Superior temporal gyrus (tissue), 1 donor: Measurements from ENCODE around the gene TEDC1.

Source experiments
- DNase-seq: peaks from one replicate; pipeline ENCODE4 v3.0.0-alpha.2; 2016; ENCODE audit errors: extremely low spot score

Gene TEDC1

DNA sequence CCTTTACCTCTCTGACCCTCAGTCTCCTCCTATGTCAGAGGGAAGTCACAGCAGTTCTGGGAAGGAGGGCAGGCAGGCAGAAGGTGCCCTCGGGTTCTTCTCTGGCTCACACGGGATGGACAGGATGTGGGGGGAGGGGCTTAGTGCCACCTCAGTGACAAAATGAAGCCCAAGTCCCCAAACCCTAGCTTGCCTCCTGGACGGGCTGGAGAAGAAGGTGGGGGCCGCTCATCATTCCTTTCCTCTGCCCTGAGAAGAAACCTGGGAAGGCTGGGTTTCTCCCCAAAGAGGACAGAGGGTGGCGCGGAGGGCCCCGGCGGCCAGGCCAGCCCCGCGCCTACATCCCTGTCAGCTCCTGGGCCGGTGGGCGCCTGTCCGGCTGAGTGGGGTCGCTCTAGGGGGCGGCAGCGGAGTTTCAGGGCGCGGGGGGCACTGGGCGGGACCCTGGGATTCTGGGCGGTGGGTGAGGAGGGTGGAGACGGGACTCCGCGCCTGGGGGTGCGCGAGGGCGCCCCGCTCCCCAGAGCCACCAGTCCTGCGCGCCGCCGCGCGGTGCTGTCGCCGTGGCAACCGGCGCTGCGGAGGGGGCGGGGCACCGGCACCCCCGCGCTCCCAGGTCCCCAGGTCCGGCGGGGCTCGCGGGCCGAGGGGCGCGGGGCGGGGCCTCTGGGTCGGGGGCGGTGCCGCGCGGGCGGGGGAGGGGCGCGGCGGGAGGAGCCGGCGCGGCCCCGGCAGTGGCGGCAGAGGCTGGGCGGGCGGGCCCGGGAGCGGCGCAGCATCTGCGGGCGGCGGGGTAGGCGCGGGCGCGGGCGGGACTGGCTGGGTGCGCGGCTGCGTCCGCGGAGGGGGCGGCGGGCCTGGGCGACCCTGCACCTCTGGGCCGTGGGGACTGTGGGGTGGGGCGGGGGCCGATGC, 35.1 kb downstream of the TEDC1 start, which contains the start of gene TMEM121:
TSS of gene TMEM121 (plus strand) at position 723 of the 915 bp plus-strand sequence. CDS start 2,252 bp downstream, outside the sequence.
- no peak for DNase-seq

DNA sequence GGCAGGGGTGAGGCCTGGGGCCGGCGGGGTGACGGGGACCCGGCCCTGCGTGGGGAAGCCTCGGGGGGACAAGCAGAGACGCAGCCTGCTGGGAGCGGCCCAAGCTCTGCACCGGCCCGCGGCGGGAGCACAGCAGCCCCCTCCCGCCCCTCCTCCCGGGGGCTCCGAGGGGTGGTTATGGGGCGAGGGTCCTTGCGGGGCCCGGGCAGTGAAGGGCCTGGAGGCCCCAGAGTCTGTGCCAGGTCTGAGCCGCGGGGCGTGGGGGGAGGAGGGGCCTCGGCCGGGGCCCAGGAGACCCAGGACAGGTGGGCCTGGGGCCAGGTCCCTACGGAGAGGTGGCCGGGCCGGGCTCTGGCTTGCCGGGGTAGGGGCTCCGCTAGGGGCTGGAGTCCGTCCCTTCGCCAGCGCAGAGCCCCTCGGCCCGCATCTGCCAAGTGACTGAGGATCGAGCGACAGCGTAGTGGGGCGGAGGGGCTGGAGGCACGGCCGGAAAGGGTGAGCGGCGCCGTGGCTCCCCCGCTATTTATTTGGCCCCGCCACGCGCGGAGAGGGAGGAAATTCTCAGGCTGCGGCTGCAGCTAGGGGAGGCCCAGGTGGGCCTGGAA, 35.8 kb downstream of the TEDC1 start:
- DNase-seq, result no peak

DNA sequence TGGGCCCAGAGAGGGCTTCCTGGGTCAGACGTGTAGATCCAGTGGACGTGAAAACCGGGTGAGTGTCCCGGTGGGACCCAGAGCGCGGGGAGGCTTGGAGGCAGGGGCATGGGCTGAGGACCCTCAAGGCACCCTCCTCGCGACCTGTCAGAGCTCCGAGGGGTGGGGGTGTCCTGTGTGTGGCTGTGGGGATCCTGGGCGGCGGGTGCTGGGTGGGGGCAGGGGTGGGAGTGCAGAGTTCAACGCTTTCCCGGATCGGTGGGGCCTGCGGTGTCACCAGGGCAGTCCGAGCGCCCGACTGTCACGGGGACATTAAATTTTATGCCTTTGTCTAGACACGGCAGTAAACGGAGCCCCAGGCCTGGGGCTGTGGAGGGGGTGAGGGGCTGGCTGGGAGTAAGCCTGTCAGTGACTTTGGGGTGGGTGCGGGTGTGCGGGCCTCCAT, 36.4 kb downstream of the TEDC1 start:
- no peak for DNase-seq

DNA sequence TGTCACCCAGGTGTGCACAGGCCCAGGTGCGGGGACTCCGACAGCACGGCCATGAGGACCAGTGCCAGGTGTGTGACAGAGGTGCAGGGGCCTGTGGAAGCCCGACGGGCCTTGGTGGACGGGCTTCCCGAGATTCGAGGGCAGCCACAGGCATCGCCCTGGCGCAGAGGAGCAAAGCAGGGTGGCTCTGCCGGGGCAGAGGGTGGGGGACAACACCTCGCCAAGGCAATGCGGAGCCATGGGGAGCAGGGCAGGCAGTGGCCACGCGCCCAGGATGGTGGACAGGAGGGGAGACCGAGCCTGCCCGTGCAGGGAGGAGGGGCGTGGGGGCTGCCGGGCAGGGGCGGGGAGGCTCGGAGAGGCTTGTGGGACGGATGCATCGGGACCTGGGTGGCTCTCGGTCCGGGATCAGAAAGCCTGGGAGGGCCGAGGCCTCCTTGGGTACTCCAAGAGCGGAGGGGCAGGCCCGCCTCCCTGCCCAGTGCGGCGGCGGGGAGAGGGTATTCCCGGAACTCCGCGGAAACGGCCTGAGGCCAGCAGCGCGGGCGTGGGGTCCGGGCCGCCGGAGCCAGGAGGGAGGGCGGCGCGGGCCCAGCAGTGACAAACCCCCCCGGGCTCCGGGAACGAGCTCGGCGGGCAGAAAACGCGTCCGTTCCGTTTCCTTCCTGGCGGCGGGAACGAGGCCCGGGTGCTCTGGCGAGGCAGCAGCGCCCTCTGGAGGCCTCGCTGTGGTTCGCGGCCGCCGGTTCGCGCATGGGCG, 37.0 kb downstream of the TEDC1 start:
- peak; percentile 82 for DNase-seq

DNA sequence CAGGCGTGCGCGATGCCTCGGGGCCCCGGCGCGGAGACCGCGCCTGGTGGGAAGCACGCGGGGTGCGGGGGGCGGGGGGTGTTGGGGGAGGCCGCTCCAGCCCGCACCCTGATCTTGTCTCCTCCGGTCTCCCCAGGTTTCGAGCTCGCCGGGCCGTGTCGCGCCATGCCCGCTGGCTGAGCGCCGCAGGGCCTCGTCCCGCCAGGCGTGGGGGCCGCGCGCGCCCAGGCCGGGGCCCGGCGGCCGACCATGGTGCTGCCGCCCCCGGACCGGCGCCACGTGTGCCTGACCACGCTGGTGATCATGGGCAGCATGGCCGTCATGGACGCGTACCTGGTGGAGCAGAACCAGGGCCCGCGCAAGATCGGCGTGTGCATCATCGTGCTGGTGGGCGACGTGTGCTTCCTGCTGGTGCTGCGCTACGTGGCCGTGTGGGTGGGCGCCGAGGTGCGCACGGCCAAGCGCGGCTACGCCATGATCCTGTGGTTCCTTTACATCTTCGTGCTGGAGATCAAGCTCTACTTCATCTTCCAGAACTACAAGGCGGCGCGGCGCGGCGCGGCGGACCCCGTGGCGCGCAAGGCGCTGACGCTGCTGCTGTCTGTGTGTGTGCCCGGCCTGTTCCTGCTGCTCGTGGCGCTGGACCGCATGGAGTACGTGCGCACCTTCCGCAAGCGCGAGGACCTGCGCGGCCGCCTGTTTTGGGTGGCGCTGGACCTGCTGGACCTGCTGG, 37.7 kb downstream of the TEDC1 start:
- no peak for DNase-seq

DNA sequence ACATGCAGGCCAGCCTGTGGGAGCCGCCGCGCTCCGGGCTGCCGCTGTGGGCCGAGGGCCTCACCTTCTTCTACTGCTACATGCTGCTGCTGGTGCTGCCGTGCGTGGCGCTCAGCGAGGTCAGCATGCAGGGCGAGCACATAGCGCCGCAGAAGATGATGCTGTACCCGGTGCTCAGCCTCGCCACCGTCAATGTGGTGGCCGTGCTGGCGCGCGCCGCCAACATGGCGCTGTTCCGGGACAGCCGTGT, 38.2 kb downstream of the TEDC1 start:
- DNase-seq, result no peak

DNA sequence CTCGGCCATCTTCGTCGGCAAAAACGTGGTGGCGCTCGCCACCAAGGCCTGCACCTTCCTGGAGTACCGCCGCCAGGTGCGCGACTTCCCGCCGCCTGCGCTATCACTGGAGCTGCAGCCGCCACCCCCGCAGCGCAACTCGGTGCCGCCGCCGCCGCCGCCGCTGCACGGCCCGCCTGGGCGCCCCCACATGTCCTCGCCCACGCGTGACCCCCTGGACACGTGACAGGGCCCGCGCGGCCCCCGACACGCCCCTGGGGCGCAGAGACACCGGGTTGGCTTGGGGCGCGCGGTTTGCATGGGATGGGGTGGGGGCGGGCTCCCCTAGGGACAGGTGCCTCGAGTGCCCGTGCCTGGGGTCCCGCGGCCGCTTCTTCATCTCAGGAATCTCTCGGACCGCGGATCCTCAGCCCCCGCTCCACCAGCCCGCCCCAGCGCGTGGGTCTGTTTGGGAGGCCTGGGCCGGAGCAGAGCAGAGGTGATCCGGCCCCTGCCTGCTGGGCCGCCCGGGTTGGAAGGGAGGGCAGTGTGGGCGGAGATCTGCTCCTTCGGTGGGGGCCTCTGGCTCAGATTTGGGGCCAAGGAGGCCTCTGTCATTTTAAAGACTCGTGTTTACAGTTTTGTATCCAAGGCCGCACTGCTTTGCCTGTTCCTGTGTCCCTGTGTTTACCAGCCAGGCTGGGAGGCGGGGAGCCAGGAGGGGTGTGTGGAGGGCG, 38.7 kb downstream of the TEDC1 start:
- DNase-seq, result no peak

DNA sequence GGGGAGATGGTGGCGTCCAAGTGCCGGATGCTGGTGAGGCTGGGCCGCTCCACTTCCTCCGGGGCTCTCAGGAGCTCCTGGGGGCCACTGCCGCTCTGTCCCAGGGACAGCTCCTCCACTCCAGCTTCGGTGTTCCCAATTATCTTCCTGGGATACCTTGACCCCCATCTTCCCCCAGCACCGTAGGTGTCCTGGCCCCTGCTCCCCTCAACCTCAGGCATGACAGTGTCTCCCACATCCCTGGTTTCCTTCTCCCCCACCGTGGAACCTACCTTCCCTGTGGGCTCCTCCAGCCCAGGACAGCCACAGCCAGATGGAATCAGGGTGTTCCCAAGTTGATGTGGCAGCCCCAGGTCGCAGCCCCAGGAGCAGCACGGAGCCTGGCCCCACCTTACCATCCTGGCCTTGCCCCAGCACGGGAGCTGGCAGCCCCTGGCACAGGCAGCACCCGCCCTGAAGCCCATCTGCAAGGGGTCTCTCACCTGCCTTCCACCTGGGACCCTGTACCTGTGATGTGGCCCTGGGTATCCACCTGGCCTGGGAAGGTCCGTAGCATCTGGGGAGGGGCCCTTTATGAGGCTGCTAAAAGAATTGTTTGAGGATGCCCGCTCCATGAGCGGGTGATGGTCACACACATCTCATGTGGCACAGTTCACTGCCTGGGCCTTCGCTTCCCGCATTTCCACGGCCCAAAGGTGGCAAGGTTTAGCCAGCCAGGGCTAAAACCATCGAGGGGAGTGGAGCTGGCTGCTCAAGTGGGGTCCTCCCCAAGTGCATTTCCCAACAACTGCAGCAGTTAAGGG, 39.4 kb downstream of the TEDC1 start:
- no peak for DNase-seq

DNA sequence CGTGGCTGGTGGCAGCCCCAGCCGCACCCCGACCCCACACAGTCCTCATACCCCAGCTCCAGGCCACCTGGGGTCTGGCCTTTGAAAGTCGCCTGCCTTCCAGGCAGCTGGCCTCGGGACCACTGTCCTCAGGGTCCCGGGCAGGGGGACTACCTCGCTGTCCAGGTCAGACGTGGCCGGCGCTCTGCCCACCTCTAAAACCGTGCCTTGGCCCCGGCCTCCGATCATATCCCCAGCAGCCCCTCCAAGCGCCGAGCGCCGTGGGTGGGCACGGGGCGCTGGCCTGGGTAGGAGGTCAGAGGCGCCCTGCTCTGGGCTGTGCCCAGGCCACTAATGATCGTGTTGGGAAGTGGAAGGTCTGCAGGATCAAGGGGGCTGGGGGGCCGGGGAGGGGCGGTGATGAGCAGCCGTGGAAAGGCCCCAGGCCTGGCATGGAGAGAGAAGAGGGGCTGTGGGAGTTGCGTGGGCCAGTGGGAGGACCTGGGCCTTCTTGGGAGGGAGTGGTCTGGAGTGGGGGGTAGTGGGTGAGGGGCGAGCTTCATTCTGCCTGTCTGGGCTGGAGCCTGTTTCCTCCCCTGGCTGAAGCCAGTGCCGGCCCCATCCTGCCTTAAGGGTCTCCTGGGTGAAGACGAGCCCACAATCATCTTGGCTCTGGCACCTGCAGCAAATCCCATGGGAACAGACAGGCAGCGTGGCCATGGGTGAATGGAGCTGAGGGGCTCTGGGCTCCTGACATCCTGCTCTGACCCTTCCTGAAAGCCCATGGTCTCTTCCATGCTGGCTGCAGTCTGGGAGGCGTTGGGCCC, 40.2 kb downstream of the TEDC1 start:
- no peak for DNase-seq

DNA sequence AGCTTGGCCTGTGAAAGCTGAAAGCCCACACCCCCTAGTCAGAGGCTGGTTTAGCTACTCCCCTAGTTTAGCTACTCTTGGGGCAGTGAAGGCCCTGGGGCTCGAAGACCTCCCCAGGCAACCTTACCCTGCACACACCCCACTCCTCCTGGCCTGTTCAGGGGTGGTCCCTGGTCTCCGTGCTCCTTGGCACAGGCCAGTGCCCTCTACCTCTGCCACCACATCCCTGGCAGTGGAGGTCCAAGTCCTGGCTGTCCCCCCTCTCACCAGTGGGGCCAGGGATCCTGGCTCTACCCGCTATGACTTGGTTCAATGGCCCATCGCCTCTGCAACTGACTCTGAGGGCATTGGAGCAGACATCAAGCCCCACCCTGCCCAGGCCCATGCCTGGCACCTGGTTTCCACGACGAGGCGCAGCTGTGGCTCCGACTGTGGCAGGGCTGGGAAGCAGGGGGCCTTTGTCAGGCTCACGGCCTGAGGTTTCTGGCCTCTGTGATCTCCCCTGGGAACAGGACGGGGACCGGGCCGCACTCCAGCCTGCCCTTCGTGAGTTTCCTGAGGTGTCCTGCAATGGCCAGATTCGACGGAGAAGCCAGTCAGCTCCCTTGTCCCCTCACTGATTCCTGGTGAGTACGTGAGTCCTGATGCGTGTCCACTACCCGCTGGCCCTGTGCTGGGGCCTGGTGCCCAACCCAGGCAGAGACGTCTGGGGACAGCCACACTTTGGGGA, 41.0 kb downstream of the TEDC1 start:
- DNase-seq, result no peak

DNA sequence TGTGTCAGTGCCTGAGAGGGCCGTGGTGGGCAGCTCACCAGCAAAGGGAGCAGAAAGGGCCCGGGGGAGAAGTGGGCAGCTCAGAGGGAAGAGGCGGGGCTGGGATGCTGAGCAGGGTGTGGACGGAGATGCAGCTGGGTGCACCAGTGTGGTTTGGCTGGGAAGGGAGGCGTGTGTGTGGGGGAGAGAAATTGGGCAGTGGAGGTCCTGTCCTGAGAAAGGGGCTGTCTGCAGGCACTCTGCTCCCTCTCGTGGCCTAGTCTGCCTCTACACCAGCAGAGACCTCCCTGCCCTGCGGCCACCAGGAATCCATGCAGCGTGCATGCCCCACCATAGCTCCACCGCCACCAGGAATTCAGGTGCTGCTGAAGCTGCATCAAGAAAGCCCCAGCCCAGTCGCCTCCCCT, 41.7 kb downstream of the TEDC1 start:
- no peak for DNase-seq

DNA sequence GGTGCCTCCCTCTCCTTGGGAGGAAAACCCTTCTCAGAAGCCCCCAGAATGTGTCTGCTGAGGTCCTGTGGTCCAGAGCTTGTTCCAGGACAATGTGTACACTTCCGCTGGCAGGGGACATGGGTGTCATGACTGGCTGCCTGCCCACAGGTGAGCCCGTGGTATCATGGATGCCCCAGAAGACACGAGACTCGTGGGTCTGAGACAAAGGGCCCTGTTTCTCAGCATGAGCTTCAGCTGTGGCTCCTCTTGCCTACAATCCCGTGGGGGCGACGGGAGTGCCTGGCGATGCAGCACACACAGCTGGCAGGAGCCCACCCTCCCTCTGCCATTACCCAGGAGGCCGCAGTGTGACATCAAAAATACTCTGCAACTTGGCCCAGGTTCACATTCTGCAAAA, 42.3 kb downstream of the TEDC1 start:
- DNase-seq, result no peak

DNA sequence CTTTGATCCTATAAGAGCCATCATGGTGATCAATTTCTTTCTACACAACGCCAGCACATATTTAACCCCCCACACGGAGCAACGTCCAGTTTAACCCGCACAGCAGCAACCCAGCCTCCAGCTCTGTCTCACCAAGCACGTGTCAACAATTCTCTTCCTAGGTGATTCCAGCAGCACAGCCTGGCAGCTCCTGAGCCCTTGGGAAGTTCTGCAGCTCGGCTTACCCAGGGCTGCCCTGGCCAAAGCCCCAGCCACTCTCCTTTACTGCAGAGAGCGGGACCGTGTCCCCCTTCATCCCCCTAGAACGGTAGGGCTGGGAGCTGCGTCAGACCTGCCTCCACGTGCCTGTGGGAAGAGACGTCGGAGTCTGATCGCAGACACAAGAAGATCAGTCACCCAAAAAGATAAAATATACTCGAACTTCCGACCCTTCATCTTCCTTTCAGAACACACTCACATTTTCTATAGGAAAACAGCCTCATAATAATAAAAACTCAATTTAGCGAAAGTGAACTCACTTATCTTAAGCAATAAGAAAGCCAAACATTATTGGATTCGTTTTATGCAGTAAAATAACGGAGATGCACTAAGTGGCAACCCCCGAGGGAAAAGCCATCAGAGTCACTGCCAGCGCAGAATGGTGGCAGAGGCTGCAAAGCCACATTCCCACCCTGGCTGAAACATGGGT, 42.9 kb downstream of the TEDC1 start:
- DNase-seq, result no peak

DNA sequence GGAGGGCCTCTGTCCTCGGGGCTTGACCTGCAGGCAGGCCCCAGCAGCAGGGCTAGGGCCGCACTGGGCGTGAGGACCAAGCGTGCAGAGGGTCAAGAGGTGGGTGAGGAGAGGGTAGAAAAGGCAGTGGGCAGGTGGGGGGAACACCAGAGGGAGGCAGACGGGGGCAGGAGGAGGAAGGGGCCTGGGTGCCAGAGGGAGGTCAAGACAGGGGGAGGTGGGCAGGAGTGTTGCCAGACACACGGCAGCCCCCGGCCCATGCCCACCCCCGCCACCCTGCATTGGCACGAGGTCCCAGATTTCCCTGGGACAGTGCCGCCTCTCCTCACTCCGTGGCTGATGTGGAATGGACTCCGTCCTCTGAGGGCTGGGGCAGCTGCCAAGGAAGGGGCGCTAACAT, 43.5 kb downstream of the TEDC1 start:
- DNase-seq, result no peak

DNA sequence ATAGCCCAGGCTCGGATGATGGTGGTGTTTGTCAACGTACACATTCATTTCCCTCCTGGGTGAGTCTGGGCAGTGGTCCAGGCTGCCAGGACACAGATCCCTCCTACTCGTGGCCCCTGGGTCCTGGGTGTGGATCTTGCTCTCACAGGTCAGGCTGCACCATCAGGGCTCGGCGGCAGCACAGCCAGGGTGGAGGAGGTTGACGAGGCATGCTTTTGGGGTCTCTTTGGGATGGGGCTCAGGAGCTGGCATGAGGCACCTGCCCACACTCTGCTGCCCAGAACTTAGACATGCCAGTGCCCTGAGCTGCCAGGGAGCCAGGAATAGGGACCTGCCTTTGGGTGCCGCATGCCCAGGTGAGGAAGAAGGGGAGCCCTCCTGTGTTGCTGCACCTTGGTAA, 45.0 kb downstream of the TEDC1 start:
- no peak for DNase-seq

DNA sequence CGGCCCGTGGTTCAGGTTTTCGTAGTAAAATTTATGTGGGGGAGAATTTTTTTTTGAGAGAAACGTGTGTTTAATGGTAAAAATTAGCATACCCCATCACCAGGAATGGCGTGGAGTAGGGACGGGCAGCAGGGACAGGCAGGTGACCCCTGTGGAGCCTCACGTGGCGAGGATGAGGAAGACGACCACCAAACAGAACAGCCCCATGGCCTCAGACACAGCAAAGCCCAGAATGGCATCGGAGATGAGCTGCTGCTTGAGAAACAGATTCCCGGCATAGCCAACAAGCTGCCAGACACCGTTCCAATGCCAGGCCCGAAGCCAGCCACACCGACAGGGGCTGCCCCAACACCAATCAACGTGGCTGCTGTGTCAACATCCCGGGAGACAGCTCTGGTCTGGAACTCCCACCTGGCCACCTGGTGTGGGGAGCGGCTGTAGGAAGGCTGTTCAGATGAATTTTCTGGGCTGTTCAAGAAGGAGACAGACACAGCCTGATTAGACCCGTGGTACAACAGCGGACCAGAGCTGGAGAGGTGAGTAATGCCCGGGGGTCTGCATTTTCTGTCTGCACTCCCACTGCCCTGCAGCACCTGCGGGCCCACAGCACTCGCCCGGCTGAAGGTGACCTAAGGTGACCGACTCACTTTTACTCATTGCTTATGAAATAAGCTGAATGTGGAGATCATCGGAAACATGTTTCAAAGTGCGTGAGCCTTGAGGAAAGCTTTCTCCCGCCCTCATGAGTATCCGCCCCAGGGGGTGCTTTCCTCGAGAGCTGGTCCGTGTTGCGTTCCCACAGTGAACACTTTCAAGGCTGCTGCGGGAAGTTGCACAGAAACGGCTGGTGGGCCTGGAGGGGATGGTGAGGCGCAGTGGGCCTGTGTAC, 45.9 kb downstream of the TEDC1 start:
- DNase-seq, result no peak
